Natural killer cell (primary cell): ENCODE results near the gene LDLRAD4. TPM values are rescaled to one million over a fixed set of nuclear protein-coding genes. Genes with fewer than 3 reads are reported as not detected.

Source experiments
- ATAC-seq, 3 donors: fragments of 150-1000 bp in 2 of 3; fragments of 200-7000 bp in 1 of 3; cut with Tn5 transposase; 1 replicate in 1 of 3; 2 replicates in 2 of 3; pipeline ENCODE4 v1.10.0; 2021; ENCODE audit warnings: mild to moderate bottlenecking in 2 of 3, moderate library complexity in 2 of 3
- DNase-seq, 2 donors: peaks; one replicate each; pipeline versions ENCODE4 v3.0.0 to v3.0.0-alpha.2; 2013 to 2021; ENCODE audit warnings: mixed read lengths in 1 of 2
- H3K27ac ChIP-seq: one replicate; pipeline ENCODE4 v1.5.1; 2013; ENCODE audit warnings: mild to moderate bottlenecking, low read length
- H3K27me3 ChIP-seq: one replicate; pipeline ENCODE4 v1.6.1; 2013; ENCODE audit warnings: low read length; ENCODE audit not compliant: control insufficient read depth, insufficient read depth
- H3K36me3 ChIP-seq: one replicate; pipeline ENCODE4 v1.6.1; 2013; ENCODE audit warnings: low read length; ENCODE audit not compliant: control insufficient read depth, insufficient read depth
- H3K4me1 ChIP-seq: one replicate; pipeline ENCODE4 v1.6.1; 2013; ENCODE audit warnings: low read length; ENCODE audit not compliant: control insufficient read depth, insufficient read depth
- H3K4me3 ChIP-seq: one replicate; pipeline ENCODE4 v1.5.1; 2013; ENCODE audit warnings: low read length
- H3K9me3 ChIP-seq: one replicate; pipeline ENCODE4 v1.6.1; 2013; ENCODE audit warnings: low read length; ENCODE audit not compliant: control insufficient read depth, insufficient read depth
- H3K27ac Mint-ChIP-seq, 2 donors: one replicate each; pipeline ENCODE4 v1.8.0; 2022; ENCODE audit warnings: mild to moderate bottlenecking in 2 of 2, mixed read lengths in 2 of 2, moderate library complexity in 1 of 2
- H3K27me3 Mint-ChIP-seq, 2 donors: one replicate each; pipeline ENCODE4 v1.8.0; 2022; ENCODE audit warnings: low read depth in 2 of 2, mixed read lengths in 2 of 2
- H3K36me3 Mint-ChIP-seq: one replicate; pipeline ENCODE4 v1.8.0; 2022; ENCODE audit warnings: mixed read lengths
- H3K4me1 Mint-ChIP-seq, 2 donors: one replicate each; pipeline ENCODE4 v1.8.0; 2022; ENCODE audit warnings: mixed read lengths in 2 of 2
- H3K4me3 Mint-ChIP-seq: one replicate; pipeline ENCODE4 v1.8.0; 2022; ENCODE audit warnings: mild to moderate bottlenecking, moderate library complexity, mixed read lengths
- H3K9me3 Mint-ChIP-seq, 2 donors: one replicate each; pipeline ENCODE4 v1.8.0; 2022; ENCODE audit warnings: mixed read lengths in 2 of 2
- WGBS: methylation state at CpG from one replicate; pipeline ENCODE4 v1.1.7; 2013; ENCODE audit warnings: missing lambda C conversion rate; ENCODE audit not compliant: insufficient coverage; 5-methylcytosine and 5-hydroxymethylcytosine counted together
- intact Hi-C: fragments of 100-400 bp; cut with micrococcal nuclease; formaldehyde crosslinking; loops from one replicate; pipeline ENCODE4 v1.14.2; 2022
- total RNA-seq, 4 donors: library from RNA; stranded (reverse); fragments of 120-200 nt in 1 of 4; gene quantifications; one replicate each; pipeline versions ENCODE4 v1.2.3 to v1.2.4, GENCODE V29; 2013 to 2022
- TF ChIP-seq, protein P1 (sequence below): fragments of 200-600 bp; IDR thresholded peaks from one replicate; pipeline ENCODE4 v1.8.0; 2022; ENCODE audit warnings: antibody characterized with exemption

LDLRAD4 gene
- total RNA-seq, 3 donors from 2014 or later (not counting 1 experiment from before 2014, with no cell fraction given): 24.0 to 36.3 (median 29.2) TPM

DNA sequence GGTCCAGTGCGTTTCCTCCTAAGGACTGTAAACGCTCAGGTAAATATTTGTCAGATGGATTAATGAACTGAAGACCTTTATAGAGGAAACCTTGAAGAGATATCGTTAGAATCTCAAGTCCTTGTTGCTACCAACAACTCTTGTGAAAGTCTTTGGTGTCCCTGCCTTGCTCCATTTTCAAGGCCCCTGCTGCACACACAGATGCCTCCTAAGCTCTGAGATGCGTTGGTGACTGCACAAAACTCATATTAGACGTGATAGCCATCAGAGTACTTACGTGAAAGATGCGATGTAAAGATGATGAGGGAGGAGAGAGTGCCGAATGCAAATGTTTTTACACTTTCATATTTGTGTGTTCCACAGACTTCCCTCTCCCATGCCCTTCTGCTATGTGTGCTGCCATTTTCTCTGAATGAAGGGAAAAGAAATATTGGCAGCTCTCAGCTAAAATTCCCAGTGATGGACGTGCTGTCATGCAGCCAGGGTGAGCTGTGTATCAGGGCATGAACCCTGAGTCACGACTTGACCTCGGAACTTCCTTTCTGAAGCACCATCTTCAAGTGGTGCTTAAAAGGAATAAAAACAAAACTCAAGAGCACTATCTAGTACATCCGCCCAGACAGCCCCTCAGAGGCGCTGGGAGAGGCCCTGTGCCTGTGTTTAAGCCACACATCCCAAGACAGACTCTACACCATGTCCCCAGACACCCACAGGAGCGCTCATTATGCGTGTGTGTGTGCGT is 390.4 kb downstream of the LDLRAD4 start:
- no peak overlapping the region for H3K4me3 Mint-ChIP-seq
- Histone ChIP-seq H3K27ac (no peak overlapping the region), H3K36me3 (no peaks in the 10 kb centered on the region), H3K4me1 (peaks cover 39% of the 10 kb centered on the region), H3K9me3 (no peaks in the 10 kb centered on the region), H3K4me3 (no peak overlapping the region), H3K27me3 (peaks cover 9% of the 10 kb centered on the region)
- 54% methylated on average over 15 of the region's 16 CpGs for WGBS
- no peaks in the 10 kb centered on the region for H3K36me3 Mint-ChIP-seq
- TF ChIP-seq, protein P1, sequence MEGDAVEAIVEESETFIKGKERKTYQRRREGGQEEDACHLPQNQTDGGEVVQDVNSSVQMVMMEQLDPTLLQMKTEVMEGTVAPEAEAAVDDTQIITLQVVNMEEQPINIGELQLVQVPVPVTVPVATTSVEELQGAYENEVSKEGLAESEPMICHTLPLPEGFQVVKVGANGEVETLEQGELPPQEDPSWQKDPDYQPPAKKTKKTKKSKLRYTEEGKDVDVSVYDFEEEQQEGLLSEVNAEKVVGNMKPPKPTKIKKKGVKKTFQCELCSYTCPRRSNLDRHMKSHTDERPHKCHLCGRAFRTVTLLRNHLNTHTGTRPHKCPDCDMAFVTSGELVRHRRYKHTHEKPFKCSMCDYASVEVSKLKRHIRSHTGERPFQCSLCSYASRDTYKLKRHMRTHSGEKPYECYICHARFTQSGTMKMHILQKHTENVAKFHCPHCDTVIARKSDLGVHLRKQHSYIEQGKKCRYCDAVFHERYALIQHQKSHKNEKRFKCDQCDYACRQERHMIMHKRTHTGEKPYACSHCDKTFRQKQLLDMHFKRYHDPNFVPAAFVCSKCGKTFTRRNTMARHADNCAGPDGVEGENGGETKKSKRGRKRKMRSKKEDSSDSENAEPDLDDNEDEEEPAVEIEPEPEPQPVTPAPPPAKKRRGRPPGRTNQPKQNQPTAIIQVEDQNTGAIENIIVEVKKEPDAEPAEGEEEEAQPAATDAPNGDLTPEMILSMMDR: no peak
- H3K27ac Mint-ChIP-seq: no peak overlapping the region
- H3K9me3 Mint-ChIP-seq: no peaks in the 10 kb centered on the region
- intact Hi-C loops: no loop called here
- peaks cover 19 to 28% of the 10 kb centered on the region in 2 donors for H3K27me3 Mint-ChIP-seq
- peak in 1 of 2 donors; percentile 61 for DNase-seq
- peak in 2 of 3 donors; percentile 6 to 11 for ATAC-seq
- peaks cover 48 to 51% of the 10 kb centered on the region in 2 donors for H3K4me1 Mint-ChIP-seq

DNA sequence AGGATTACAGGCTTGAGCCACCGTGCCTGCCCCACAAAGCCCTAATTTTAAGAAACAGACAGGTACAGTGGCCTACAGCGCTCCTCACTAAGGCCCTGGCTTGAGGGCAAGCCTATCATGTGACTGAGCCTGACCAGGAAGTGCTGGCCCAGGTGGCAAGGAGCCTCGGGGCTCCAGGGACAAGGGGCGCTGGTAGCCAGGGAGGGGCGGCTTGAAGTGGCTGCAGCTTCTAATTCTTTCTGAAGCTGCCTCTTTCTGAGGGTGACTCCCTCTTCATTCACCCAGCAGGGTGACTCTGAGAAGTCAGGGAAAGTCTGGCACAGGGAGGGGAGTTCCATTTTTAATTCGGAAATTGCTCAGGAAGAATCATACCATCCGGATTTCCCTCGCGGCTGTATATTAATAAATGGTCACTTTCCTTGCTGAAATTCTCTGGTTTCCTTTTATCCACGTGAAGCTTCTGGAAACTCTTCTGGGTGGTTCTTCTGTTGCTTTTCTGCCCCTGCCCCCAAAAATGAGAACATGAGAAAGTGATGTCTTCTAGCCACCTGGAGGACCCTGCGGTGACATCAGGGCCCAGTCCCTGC is 392.1 kb downstream of the LDLRAD4 start:
- Histone ChIP-seq H3K9me3 (no peaks in the 10 kb centered on the region), H3K27me3 (peaks cover 15% of the 10 kb centered on the region), H3K4me1 (peaks cover 56% of the 10 kb centered on the region), H3K36me3 (no peaks in the 10 kb centered on the region), H3K27ac (no peak overlapping the region), H3K4me3 (no peak overlapping the region)
- intact Hi-C loops: loop anchor here (10.0 kb wide), 1 partner anchor 696 kb away; no protein-coding TSS in a partner anchor
- H3K27ac Mint-ChIP-seq: peak overlapping the region; percentile 46 to 80
- peak overlapping the region; percentile 4 for H3K4me3 Mint-ChIP-seq
- no peaks in the 10 kb centered on the region for H3K36me3 Mint-ChIP-seq
- 79% methylated on average over 11 of the region's 11 CpGs for WGBS
- TF ChIP-seq, protein P1: no peak
- DNase-seq (no peak), ATAC-seq (no peak)
- H3K4me1 Mint-ChIP-seq: peaks cover 65 to 67% of the 10 kb centered on the region in 2 donors
- no peaks in the 10 kb centered on the region for H3K9me3 Mint-ChIP-seq
- H3K27me3 Mint-ChIP-seq: peaks cover 25 to 45% of the 10 kb centered on the region in 2 donors

DNA sequence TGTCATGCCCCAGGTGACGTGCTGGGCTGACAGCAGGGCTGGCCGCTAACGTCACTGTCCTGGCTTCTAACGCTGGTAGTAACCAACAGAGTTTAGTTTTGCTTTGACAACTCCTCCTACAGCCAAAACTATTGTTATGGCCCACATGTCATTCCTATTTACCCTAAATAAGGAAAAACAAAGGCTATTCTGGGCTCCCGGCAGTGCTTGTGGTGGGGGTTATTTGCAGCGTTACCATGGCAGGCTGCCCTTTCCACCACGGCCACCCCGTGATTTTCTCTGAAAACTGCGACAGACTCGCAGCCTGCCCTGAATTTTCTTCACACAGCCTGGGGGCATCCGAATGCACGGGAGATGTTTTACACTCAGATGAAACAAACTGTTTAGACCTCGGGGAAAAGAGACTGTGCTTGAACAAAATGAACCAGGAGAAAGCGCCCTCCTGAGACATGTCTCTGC is 392.6 kb downstream of the LDLRAD4 start:
- intact Hi-C loops: loop anchor here (10.0 kb wide), 1 partner anchor 696 kb away; no protein-coding TSS in a partner anchor
- Mint-ChIP-seq H3K27me3 (peaks cover 25 to 46% of the 10 kb centered on the region in 2 donors), H3K36me3 (no peaks in the 10 kb centered on the region), H3K4me3 (peak overlapping the region; percentile 72), H3K27ac (peak overlapping the region; percentile 46 to 80), H3K4me1 (peaks cover 67 to 68% of the 10 kb centered on the region in 2 donors), H3K9me3 (no peaks in the 10 kb centered on the region)
- TF ChIP-seq, protein P1: no peak
- peaks cover 16% of the 10 kb centered on the region for H3K27me3 ChIP-seq
- DNase-seq (peak in 1 of 2 donors; percentile 59), ATAC-seq (peak; percentile 23 to 34 (median 24))
- peak overlapping the region; percentile 0 for H3K4me3 ChIP-seq
- H3K9me3 ChIP-seq: no peaks in the 10 kb centered on the region
- peaks cover 61% of the 10 kb centered on the region for H3K4me1 ChIP-seq
- no peaks in the 10 kb centered on the region for H3K36me3 ChIP-seq
- H3K27ac ChIP-seq: no peak overlapping the region
- WGBS: 28% methylated on average over 14 of the region's 14 CpGs
